CD4-positive, alpha-beta memory T cell (primary cell): ENCODE measurements around the gene XRRA1. TPM values are rescaled to one million over a fixed set of nuclear protein-coding genes. Genes with fewer than 3 reads are reported as not detected.
"Not testable (repeated sequence)": the region's sequence is repeated elsewhere in the genome, so short reads cannot be mapped to it uniquely, and the experiment has no call there.

ENCODE experiments used
- CTCF ChIA-PET: fragments of 350-600 bp; sonication (Branson Sonifier 250); formaldehyde crosslinking; loops from one replicate; lab custom pipeline; 2021; ENCODE audit warnings: inconsistent platforms; ENCODE audit not compliant: partially characterized antibody; lab: Charles Lee
- POLR2A ChIA-PET: fragments of 350-600 bp; sonication (Branson Sonifier 250); formaldehyde crosslinking; loops from one replicate; lab custom pipeline; 2021; ENCODE audit not compliant: partially characterized antibody; lab: Charles Lee
- DNase-seq, 5 donors: peaks; one replicate each; pipeline versions ENCODE4 v3.0.0 to v3.0.0-alpha.2; 2020 to 2022; ENCODE audit warnings: mixed read lengths in 1 of 5
- H3K27ac ChIP-seq: one replicate; pipeline ENCODE4 v1.7.0; 2013; ENCODE audit warnings: low read depth, low read length
- H3K27me3 ChIP-seq: 2 replicates; pipeline ENCODE4 v1.7.0; 2013; ENCODE audit warnings: mild to moderate bottlenecking, low read length, moderate library complexity; ENCODE audit not compliant: insufficient read depth
- H3K36me3 ChIP-seq: 2 replicates; pipeline ENCODE4 v1.7.0; 2013; ENCODE audit warnings: mild to moderate bottlenecking, low read length, moderate library complexity; ENCODE audit not compliant: insufficient read depth
- H3K4me1 ChIP-seq: 2 replicates; pipeline ENCODE4 v1.7.0; 2013; ENCODE audit warnings: mild to moderate bottlenecking, low read length, moderate library complexity; ENCODE audit not compliant: insufficient read depth
- H3K4me3 ChIP-seq, 2 donors: one replicate each; pipeline ENCODE4 v1.7.0; 2013; ENCODE audit warnings: low read length in 2 of 2, mild to moderate bottlenecking in 1 of 2
- H3K9me3 ChIP-seq, 2 donors: one replicate each; pipeline ENCODE4 v1.7.0; 2013; ENCODE audit warnings: low read length in 2 of 2, control low read depth in 1 of 2; ENCODE audit not compliant: control insufficient read depth in 1 of 2
- H3K27ac Mint-ChIP-seq, 7 donors: one replicate each; pipeline ENCODE4 v1.8.0; 2020 to 2021; ENCODE audit warnings: mixed read lengths in 7 of 7, mild to moderate bottlenecking in 6 of 7, inconsistent platforms in 3 of 7, moderate library complexity in 3 of 7
- H3K27me3 Mint-ChIP-seq, 2 donors: one replicate each; pipeline ENCODE4 v1.8.0; 2020 to 2021; ENCODE audit warnings: mixed read lengths in 2 of 2
- H3K36me3 Mint-ChIP-seq, 2 donors: one replicate each; pipeline ENCODE4 v1.8.0; 2020 to 2021; ENCODE audit warnings: mixed read lengths in 2 of 2, inconsistent platforms in 1 of 2, mild to moderate bottlenecking in 1 of 2
- H3K4me1 Mint-ChIP-seq, 4 donors: one replicate each; pipeline ENCODE4 v1.8.0; 2020 to 2021; ENCODE audit warnings: mixed read lengths in 4 of 4, mild to moderate bottlenecking in 1 of 4
- H3K4me3 Mint-ChIP-seq, 8 donors: one replicate each; pipeline ENCODE4 v1.8.0; 2020 to 2021; ENCODE audit warnings: mixed read lengths in 8 of 8, mild to moderate bottlenecking in 7 of 8, moderate library complexity in 6 of 8, inconsistent platforms in 3 of 8
- H3K9me3 Mint-ChIP-seq, 8 donors: one replicate each; pipeline ENCODE4 v1.8.0; 2020 to 2021; ENCODE audit warnings: mixed read lengths in 8 of 8, mild to moderate bottlenecking in 5 of 8, inconsistent platforms in 3 of 8, moderate library complexity in 1 of 8
- intact Hi-C: fragments of 100-400 bp; cut with micrococcal nuclease; formaldehyde crosslinking; loops from one replicate; pipeline ENCODE4 v1.15.1; 2023
- polyA plus RNA-seq, 2 donors: library from polyadenylated mRNA; unstranded; fragments of 300-500 nt; fragmentation: Illumina TruSeq; gene quantifications; one replicate each; pipeline ENCODE4 v1.2.3, GENCODE V29; 2021
- total RNA-seq, 2 experiments: library from RNA; stranded (reverse); gene quantifications; one replicate each; pipeline ENCODE4 v1.2.3, GENCODE V29; 2021

Gene XRRA1, protein sequence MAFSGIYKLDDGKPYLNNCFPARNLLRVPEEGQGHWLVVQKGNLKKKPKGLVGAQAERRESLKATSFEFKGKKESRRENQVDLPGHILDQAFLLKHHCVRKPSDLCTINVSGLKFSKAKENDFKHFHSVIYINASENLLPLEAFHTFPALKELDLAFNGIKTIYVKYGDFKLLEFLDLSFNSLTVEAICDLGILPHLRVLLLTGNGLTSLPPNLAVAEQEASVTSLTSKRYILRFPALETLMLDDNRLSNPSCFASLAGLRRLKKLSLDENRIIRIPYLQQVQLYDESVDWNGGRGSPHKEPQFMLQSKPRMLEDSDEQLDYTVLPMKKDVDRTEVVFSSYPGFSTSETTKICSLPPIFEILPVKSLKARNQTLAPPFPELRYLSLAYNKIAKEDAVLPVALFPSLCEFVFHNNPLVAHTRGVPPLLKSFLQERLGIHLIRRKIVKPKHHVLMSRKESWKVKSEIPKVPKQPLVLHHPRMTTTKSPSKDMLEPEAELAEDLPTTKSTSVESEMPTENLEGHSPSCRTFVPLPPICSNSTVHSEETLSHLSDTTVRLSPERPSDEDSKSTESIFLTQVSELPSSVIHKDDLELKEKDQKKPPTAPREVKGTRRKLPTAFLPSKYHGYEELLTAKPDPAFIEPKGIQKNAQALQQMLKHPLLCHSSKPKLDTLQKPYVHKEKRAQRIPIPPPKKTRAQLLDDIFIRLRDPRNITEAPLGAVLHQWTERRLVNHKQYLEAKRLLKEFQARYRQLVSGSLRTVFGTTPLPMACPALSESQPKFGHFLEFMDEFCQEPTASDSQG
- total RNA-seq = 10 to 100 TPM; 18.8 to 21.1 TPM
- 1 to 10 TPM; 4.1 to 7.0 TPM for polyA plus RNA-seq

DNA sequence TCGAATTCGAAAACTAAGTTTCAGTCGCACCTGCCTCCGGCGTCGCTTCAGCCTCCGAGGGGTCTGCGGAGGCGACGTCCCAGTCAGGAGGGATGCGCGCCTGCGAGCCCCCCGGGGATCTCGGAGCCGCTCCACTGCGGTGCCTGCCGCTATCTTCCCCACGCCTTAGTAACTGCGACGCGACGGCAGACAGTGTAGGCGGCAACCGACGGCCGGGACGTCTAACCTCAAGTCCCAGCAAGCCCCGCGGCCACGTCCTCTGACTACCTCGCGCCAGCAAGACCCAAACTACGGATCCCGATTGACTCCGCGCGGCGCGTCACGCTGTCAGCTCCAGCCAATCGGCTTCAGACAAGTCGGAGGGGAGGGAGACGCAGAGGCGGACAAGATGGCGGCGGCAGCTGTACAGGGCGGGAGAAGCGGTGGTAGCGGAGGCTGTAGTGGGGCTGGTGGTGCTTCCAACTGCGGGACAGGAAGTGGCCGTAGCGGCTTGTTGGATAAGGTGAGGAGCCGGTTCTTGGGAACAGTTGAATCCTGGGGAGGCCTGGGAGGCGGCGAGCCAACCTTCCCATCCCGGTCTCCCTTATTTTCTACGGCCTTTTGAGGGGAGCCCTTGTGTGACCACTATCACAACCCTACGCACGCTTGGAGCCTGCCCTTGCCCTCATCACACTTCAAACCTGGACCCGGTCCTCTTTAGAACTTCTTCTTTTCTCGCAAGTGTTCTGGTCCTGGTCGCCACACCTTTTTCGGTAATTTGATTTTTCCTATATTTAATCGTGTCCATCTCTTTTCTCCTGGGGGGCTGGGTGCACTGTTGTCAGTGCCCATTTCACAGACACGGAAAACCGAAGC lies at the start of gene XRRA1, which contains the start of gene SPCS2:
Gene XRRA1, minus strand, starts transcription at position 194 of the 855 bp plus-strand sequence. CDS start 8,213 bp downstream, outside the sequence.
Gene SPCS2, plus strand, starts transcription at position 369 of the 855 bp plus-strand sequence. Its CDS starts 20 bp downstream, at position 389.
- Mint-ChIP-seq H3K36me3 (peaks cover 9 to 42% of the 10 kb centered on the region in 2 donors), H3K4me3 (peak within 1 kb of the TSS; percentile 93 to 100 (median 98)), H3K27ac (peak within 1 kb of the TSS; percentile 93 to 100 (median 96)), H3K4me1 (peaks cover 38 to 56% (median 53%) of the 10 kb centered on the region in 4 donors), H3K27me3 (no peaks in the 10 kb centered on the region), H3K9me3 (peaks cover 0 to 4% (median 0%) of the 10 kb centered on the region in 8 donors)
- intact Hi-C loops = loop anchor here (1.0 to 10.0 kb wide), 4 partner anchors 39 to 554 kb away; partner anchors contain the start of genes NEU3, PGM2L1 and RPS3
- Histone ChIP-seq H3K4me1 (peaks cover 52% of the 10 kb centered on the region), H3K36me3 (peaks cover 3% of the 10 kb centered on the region), H3K27me3 (no peaks in the 10 kb centered on the region), H3K9me3 (no peaks in the 10 kb centered on the region), H3K27ac (peak within 1 kb of the TSS; percentile 89), H3K4me3 (peak within 1 kb of the TSS; percentile 78 to 100)
- peak; percentile 96 to 99 (median 97) for DNase-seq
- ChIA-PET POLR2A (interaction anchor here (0.6 to 3.8 kb wide), 10 partner anchors 9 to 451 kb away, joined by 3 to 25 read pairs (median 4); partner anchors contain the start of genes NEU3 and RNF169), CTCF (interaction anchor here (1.4 kb wide), 2 partner anchors 15 to 17 kb away, joined by 3 to 4 read pairs; no protein-coding TSS in a partner anchor)

DNA sequence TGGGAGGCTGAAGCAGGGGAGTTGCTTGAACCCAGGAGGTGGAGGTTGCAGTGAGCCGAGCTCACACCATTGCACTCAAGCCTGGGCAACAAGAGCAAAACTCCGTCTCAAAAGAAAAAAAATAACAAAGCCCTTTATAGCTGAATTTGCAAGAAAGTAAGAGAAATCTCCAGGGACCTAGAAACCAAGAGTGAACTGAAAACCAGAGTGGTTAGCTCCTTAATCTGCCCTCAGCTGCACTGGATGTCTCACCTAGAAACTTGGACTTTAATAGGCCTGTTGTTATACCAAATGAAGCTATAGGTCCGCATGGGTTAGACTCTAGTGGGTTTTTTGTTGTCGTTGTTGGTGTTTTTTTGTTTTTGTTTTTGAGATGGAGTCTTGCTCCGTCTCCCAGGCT lies 44.0 kb upstream of the XRRA1 start:
- Mint-ChIP-seq H3K27ac (peak overlapping the region in 1 of 7 donors; percentile 84), H3K27me3 (no peaks in the 10 kb centered on the region), H3K9me3 (no peaks in the 10 kb centered on the region), H3K4me1 (peaks cover 20 to 32% (median 26%) of the 10 kb centered on the region in 4 donors), H3K4me3 (no peak overlapping the region), H3K36me3 (peaks cover 11 to 22% of the 10 kb centered on the region in 2 donors)
- ChIA-PET POLR2A (no interaction called here), CTCF (interaction anchor here (0.8 to 1.0 kb wide), 2 partner anchors 33 to 148 kb away, joined by 3 read pairs; no protein-coding TSS in a partner anchor)
- H3K36me3 ChIP-seq = peaks cover 6% of the 10 kb centered on the region
- no peak overlapping the region for H3K4me3 ChIP-seq
- H3K4me1 ChIP-seq = peaks cover 22% of the 10 kb centered on the region
- DNase-seq = no peak
- intact Hi-C loops = no loop called here
- H3K27ac ChIP-seq = no peak overlapping the region
- H3K27me3 ChIP-seq = no peaks in the 10 kb centered on the region
- H3K9me3 ChIP-seq = no peaks in the 10 kb centered on the region

DNA sequence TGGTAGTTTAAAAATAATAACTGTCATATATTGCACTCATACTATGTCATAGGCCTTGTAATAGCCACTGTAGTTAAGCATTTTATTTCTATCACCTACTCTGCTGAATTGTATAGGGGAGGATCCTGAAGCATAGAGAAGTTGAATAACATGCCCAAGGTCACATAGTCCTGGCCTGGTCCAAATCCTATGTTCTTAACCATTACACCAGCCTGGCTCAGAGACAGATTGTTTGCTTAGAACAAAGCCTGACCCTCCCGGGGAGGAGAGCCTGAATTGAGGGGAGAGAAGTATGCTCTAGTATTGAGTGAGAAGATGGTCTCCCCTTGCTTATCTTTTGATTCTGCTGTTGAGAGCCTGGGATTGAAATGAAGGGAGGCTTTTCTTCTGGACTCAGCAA lies 42.0 kb upstream of the XRRA1 start:
- peaks cover 23% of the 10 kb centered on the region for H3K4me1 ChIP-seq
- ChIA-PET POLR2A (no interaction called here), CTCF (no interaction called here)
- no peak overlapping the region for H3K4me3 ChIP-seq
- Mint-ChIP-seq H3K27ac (peak overlapping the region in 3 of 7 donors; percentile 43 to 77 (median 52)), H3K27me3 (no peaks in the 10 kb centered on the region), H3K9me3 (no peaks in the 10 kb centered on the region), H3K4me1 (peaks cover 20 to 32% (median 26%) of the 10 kb centered on the region in 4 donors), H3K4me3 (peak overlapping the region in 1 of 8 donors; percentile 59), H3K36me3 (peaks cover 6 to 10% of the 10 kb centered on the region in 2 donors)
- H3K27ac ChIP-seq = no peak overlapping the region
- H3K9me3 ChIP-seq = no peaks in the 10 kb centered on the region
- intact Hi-C loops = no loop called here
- H3K36me3 ChIP-seq = peaks cover 6% of the 10 kb centered on the region
- no peaks in the 10 kb centered on the region for H3K27me3 ChIP-seq
- DNase-seq = no peak

DNA sequence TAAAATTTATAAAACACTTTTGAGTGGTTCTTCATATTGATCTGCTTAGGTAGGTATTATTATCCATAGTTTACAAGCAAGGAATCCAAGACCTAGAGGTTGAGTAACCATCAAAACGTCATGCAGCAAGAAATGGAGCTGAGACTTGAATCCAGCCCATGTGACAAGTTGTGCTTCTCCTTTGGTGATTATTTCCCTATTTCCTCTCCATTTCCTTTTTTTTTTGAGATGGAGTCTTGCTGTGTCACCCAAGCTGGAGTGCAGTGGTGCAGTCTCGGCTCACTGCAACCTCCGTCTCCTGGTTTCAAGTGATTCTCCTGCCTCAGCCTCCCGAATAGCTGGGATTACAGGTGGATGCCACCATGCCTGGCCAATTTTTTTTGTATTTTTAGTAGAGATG lies 41.3 kb upstream of the XRRA1 start:
- ChIA-PET POLR2A (interaction anchor here (3.1 kb wide), 1 partner anchor 41 kb away, joined by 25 read pairs; the partner anchor contains the start of genes SPCS2 and XRRA1), CTCF (interaction anchor here (1.9 kb wide), 1 partner anchor 60 kb away, joined by 5 read pairs; no protein-coding TSS in a partner anchor)
- intact Hi-C loops, H3K4me3 ChIP-seq, H3K36me3 ChIP-seq, H3K36me3 Mint-ChIP-seq, H3K9me3 ChIP-seq, H3K27ac ChIP-seq, H3K27me3 ChIP-seq, H3K9me3 Mint-ChIP-seq, H3K27me3 Mint-ChIP-seq, DNase-seq: not testable (repeated sequence)
- Mint-ChIP-seq H3K27ac (peak overlapping the region in 3 of 7 donors; percentile 8 to 87 (median 17)), H3K4me3 (peak overlapping the region in 6 of 8 donors; percentile 20 to 93 (median 68)), H3K4me1 (peaks cover 20 to 32% (median 26%) of the 10 kb centered on the region in 4 donors)
- H3K4me1 ChIP-seq = peaks cover 23% of the 10 kb centered on the region

DNA sequence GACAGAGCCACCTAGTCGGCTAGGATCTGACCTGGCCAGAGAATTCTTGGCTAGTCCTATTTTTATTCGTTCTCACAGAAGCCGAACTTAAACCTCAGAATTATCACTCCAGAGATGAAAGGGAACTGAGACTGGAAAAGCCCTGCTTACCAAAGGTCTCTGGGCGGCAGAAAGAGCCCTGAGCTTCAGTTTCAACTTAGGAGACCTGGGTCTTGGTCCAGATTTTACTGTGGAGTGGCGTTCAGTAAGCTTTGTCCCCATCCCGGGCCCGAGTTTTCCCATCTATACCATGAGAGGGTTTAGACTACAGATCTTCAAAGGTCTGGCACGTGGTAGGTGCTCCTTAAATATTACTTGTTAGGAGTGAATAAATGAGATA lies 40.4 kb upstream of the XRRA1 start:
- ChIA-PET POLR2A (interaction anchor here (0.9 to 3.1 kb wide), 8 partner anchors 8 to 411 kb away, joined by 3 to 25 read pairs (median 4); partner anchors contain the start of genes POLD3, SPCS2 and XRRA1), CTCF (interaction anchor here (1.1 to 1.9 kb wide), 2 partner anchors 24 to 59 kb away, joined by 3 to 5 read pairs; no protein-coding TSS in a partner anchor)
- H3K4me3 Mint-ChIP-seq = peak overlapping the region; percentile 90 to 97 (median 94)
- H3K4me1 ChIP-seq = peaks cover 23% of the 10 kb centered on the region
- peak overlapping the region; percentile 68 for H3K27ac ChIP-seq
- H3K9me3 Mint-ChIP-seq = no peaks in the 10 kb centered on the region
- peak overlapping the region; percentile 77 for H3K4me3 ChIP-seq
- H3K27me3 Mint-ChIP-seq = no peaks in the 10 kb centered on the region
- H3K27ac Mint-ChIP-seq = peak overlapping the region; percentile 87 to 95 (median 89)
- H3K36me3 Mint-ChIP-seq = peaks cover 0 to 2% of the 10 kb centered on the region in 2 donors
- H3K27me3 ChIP-seq = no peaks in the 10 kb centered on the region
- peaks cover 20 to 32% (median 26%) of the 10 kb centered on the region in 4 donors for H3K4me1 Mint-ChIP-seq
- intact Hi-C loops = no loop called here
- no peaks in the 10 kb centered on the region for H3K36me3 ChIP-seq
- DNase-seq = no peak
- H3K9me3 ChIP-seq = no peaks in the 10 kb centered on the region
